Measurements from ENCODE around the gene NR2F1.

NR2F1 gene

DNA sequence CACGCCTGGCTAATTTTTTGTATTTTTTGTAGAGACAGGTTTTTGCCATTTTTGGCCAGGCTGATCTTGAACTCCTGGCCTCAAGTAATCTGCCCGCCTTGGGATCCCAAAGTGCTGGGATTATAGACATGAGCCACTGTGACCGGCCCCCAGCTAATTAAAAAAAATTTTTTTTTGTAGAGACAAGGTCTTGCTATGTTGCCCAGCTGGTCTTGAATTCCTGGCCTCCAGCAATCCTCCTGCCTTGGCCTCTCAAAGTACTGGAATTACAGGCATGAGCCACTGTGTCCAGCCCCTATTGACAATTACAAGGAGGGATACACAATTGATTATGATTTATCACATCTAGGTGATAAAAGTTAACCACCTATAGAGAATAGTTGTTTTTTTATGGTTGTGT is 59.5 kb downstream of the NR2F1 start:
- DNase-seq (ENCODE audit: low spot score), result no peak

All from AG20443 (cell line).